Measurements from ENCODE around the gene PHF14. TPM values are rescaled to one million over a fixed set of nuclear protein-coding genes. Genes with fewer than 3 reads are reported as not detected.

Gene PHF14
- polyA plus RNA-seq, 1 donor from 2014 or later, result 139 TPM

DNA sequence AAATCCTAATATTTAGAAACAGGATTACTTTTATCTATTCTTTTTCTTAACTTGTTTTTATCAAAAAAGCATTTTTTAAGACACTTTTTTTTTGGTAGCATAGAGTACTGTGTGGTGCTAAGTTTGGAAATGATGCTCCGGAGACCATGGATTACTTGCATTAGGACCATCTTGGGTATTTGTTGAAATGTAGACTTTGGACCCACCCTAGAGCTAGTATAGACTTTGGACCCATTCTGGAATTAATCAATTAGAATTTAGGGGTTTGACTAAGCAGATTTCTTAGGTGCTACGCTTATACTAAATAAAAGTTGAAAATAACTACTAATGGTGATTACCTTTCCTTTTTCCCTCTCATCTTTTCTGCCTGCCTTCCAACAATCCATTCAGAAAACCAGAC, 80.4 kb downstream of the PHF14 start:
- no peak overlapping the region for H2AFZ ChIP-seq (ENCODE audit: low read depth, low read length)
- TF ChIP-seq EP300 (conservative IDR thresholded peaks at IDR 0.05; ENCODE audit: poor library complexity, severe bottlenecking) (no peak), CTCF (IDR thresholded peaks at IDR 0.05; ENCODE audit: poor library complexity, severe bottlenecking) (no peak), TAF1 (IDR thresholded peaks at IDR 0.05; ENCODE audit: low read depth) (no peak), SMC3 (conservative IDR thresholded peaks at IDR 0.05; ENCODE audit: poor library complexity) (no peak), EZH2 (IDR thresholded peaks at IDR 0.05; ENCODE audit: borderline replicate concordance, insufficient read depth, low read length, poor library complexity, severe bottlenecking) (no peak), POLR2AphosphoS5 (IDR thresholded peaks at IDR 0.05) (no peak), RAD21 (conservative IDR thresholded peaks at IDR 0.05) (no peak), MXI1 (conservative IDR thresholded peaks at IDR 0.05; ENCODE audit: poor library complexity, severe bottlenecking) (no peak)
- TF ChIP-seq, protein P1, sequence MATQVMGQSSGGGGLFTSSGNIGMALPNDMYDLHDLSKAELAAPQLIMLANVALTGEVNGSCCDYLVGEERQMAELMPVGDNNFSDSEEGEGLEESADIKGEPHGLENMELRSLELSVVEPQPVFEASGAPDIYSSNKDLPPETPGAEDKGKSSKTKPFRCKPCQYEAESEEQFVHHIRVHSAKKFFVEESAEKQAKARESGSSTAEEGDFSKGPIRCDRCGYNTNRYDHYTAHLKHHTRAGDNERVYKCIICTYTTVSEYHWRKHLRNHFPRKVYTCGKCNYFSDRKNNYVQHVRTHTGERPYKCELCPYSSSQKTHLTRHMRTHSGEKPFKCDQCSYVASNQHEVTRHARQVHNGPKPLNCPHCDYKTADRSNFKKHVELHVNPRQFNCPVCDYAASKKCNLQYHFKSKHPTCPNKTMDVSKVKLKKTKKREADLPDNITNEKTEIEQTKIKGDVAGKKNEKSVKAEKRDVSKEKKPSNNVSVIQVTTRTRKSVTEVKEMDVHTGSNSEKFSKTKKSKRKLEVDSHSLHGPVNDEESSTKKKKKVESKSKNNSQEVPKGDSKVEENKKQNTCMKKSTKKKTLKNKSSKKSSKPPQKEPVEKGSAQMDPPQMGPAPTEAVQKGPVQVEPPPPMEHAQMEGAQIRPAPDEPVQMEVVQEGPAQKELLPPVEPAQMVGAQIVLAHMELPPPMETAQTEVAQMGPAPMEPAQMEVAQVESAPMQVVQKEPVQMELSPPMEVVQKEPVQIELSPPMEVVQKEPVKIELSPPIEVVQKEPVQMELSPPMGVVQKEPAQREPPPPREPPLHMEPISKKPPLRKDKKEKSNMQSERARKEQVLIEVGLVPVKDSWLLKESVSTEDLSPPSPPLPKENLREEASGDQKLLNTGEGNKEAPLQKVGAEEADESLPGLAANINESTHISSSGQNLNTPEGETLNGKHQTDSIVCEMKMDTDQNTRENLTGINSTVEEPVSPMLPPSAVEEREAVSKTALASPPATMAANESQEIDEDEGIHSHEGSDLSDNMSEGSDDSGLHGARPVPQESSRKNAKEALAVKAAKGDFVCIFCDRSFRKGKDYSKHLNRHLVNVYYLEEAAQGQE (IDR thresholded peaks at IDR 0.05; ENCODE audit: borderline replicate concordance), result no peak
- H3K36me3 ChIP-seq (ENCODE audit: insufficient read depth, low read length), result peaks cover 4% of the 10 kb centered on the region
- H3K27ac ChIP-seq (ENCODE audit: low read length), result no peak overlapping the region
- H3K4me2 ChIP-seq (ENCODE audit: low read length), result no peak overlapping the region
- no peaks in the 10 kb centered on the region for H3K9me3 ChIP-seq (ENCODE audit: low read length)
- no peaks in the 10 kb centered on the region for H3F3A ChIP-seq (ENCODE audit: insufficient read depth, low read length, poor library complexity, severe bottlenecking)
- H3K9ac ChIP-seq (ENCODE audit: low read length), result no peak overlapping the region
- H4K20me1 ChIP-seq (ENCODE audit: insufficient read depth), result no peaks in the 10 kb centered on the region
- H3K79me2 ChIP-seq (replicated peaks; ENCODE audit: insufficient read depth, low read length), result no peaks in the 10 kb centered on the region
- H3K9me2 ChIP-seq (ENCODE audit: insufficient read depth, low read length), result no peaks in the 10 kb centered on the region
- no peaks in the 10 kb centered on the region for H3K27me3 ChIP-seq (ENCODE audit: insufficient read depth, low read depth, low read length)
- H3K4me3 ChIP-seq (ENCODE audit: low read length), result no peak overlapping the region

- Histone ChIP-seq H2AFZ (ENCODE audit: low read depth, low read length) (no peak overlapping the region), H3F3A (ENCODE audit: insufficient read depth, low read length, poor library complexity, severe bottlenecking) (no peaks in the 10 kb centered on the region), H3K27me3 (ENCODE audit: insufficient read depth, low read depth, low read length) (no peaks in the 10 kb centered on the region), H3K9me3 (ENCODE audit: low read length) (no peaks in the 10 kb centered on the region), H3K9me2 (ENCODE audit: insufficient read depth, low read length) (no peaks in the 10 kb centered on the region), H3K79me2 (replicated peaks; ENCODE audit: insufficient read depth, low read length) (no peaks in the 10 kb centered on the region), H3K4me3 (ENCODE audit: low read length) (no peak overlapping the region), H3K36me3 (ENCODE audit: insufficient read depth, low read length) (peaks cover 8% of the 10 kb centered on the region), H3K9ac (ENCODE audit: low read length) (no peak overlapping the region), H3K27ac (ENCODE audit: low read length) (no peak overlapping the region), H4K20me1 (ENCODE audit: insufficient read depth) (no peaks in the 10 kb centered on the region), H3K4me2 (ENCODE audit: low read length) (no peak overlapping the region)
- TF ChIP-seq EZH2 (IDR thresholded peaks at IDR 0.05; ENCODE audit: borderline replicate concordance, insufficient read depth, low read length, poor library complexity, severe bottlenecking) (no peak), EP300 (conservative IDR thresholded peaks at IDR 0.05; ENCODE audit: poor library complexity, severe bottlenecking) (no peak), SMC3 (conservative IDR thresholded peaks at IDR 0.05; ENCODE audit: poor library complexity) (no peak), CTCF (IDR thresholded peaks at IDR 0.05; ENCODE audit: poor library complexity, severe bottlenecking) (no peak), POLR2AphosphoS5 (IDR thresholded peaks at IDR 0.05) (no peak), RAD21 (conservative IDR thresholded peaks at IDR 0.05) (no peak), TAF1 (IDR thresholded peaks at IDR 0.05; ENCODE audit: low read depth) (no peak), MXI1 (conservative IDR thresholded peaks at IDR 0.05; ENCODE audit: poor library complexity, severe bottlenecking) (no peak)
- TF ChIP-seq, protein P1 (IDR thresholded peaks at IDR 0.05; ENCODE audit: borderline replicate concordance), result no peak
These were observed 87.2 kb downstream of the PHF14 start for GRCh38 chr7:11060893-11061292.
